Cardiac muscle cell (in vitro differentiated cells and primary cell): ENCODE data around the gene SNORC. TPM values are rescaled to one million over a fixed set of nuclear protein-coding genes. Genes with fewer than 3 reads are reported as not detected.

ENCODE experiments used
- DNase-seq, 2 donors: peaks; one replicate each; pipeline versions ENCODE4 v3.0.0 to v3.0.0-alpha.2; 2010 to 2017; ENCODE audit warnings: low read depth in 1 of 2, low spot score in 1 of 2
- H3K27ac ChIP-seq: fragments of 200-600 bp; sonication (generic); 2 replicates; pipeline ENCODE4 v1.5.1; 2016
- H3K27me3 ChIP-seq: fragments of 200-600 bp; sonication (generic); 2 replicates; pipeline ENCODE4 v1.6.0; 2016; ENCODE audit warnings: control low read depth
- H3K36me3 ChIP-seq: fragments of 200-600 bp; sonication (generic); 2 replicates; pipeline ENCODE4 v1.5.1; 2016; ENCODE audit warnings: control low read depth
- H3K4me1 ChIP-seq: fragments of 200-600 bp; sonication (generic); 2 replicates; pipeline ENCODE4 v1.8.1; 2017; ENCODE audit warnings: low read depth, mild to moderate bottlenecking, mixed run types
- H3K4me3 ChIP-seq: fragments of 200-600 bp; sonication (generic); 2 replicates; pipeline ENCODE4 v1.5.1; 2016; ENCODE audit warnings: mild to moderate bottlenecking
- H3K9me3 ChIP-seq: fragments of 200-600 bp; sonication (generic); 2 replicates; pipeline ENCODE4 v1.5.1; 2017; ENCODE audit warnings: low read depth, mild to moderate bottlenecking, control low read depth
- CTCF ChIP-seq: IDR thresholded peaks from 2 replicates; pipeline ENCODE4 v1.5.1; 2012; ENCODE audit warnings: low read depth, mild to moderate bottlenecking, low read length
- polyA plus RNA-seq: library from polyadenylated mRNA; unstranded; fragments of >200 nt; fragmentation: Nextera tagmentation; extraction: Ambion mirVana; gene quantifications from 2 replicates; pipeline ENCODE4 v1.2.1, GENCODE V29; 2016
- total RNA-seq: library from RNA; depleted of rRNA; stranded (reverse); fragments of >200 nt; gene quantifications from 2 replicates; pipeline ENCODE4 v1.2.3, GENCODE V29; 2016

Gene SNORC
- total and polyA plus RNA-seq, 2 experiments from 2014 or later, result 2.3 to 13.1 TPM

GRCh38 chr2:232891621-232892071 is 21.6 kb downstream of the SNORC start:
- no peak overlapping the region for H3K27ac ChIP-seq
- H3K27me3 ChIP-seq, result no peaks in the 10 kb centered on the region
- H3K4me1 ChIP-seq, result no peaks in the 10 kb centered on the region
- no peaks in the 10 kb centered on the region for H3K9me3 ChIP-seq
- no peaks in the 10 kb centered on the region for H3K36me3 ChIP-seq
- H3K4me3 ChIP-seq, result no peak overlapping the region
- TF ChIP-seq CTCF, result no peak
- DNase-seq, result peak in 1 of 2 donors; percentile 74

- Histone ChIP-seq H3K27me3 (no peaks in the 10 kb centered on the region), H3K27ac (no peak overlapping the region), H3K9me3 (no peaks in the 10 kb centered on the region), H3K36me3 (no peaks in the 10 kb centered on the region), H3K4me1 (no peaks in the 10 kb centered on the region), H3K4me3 (no peak overlapping the region)
- no peak for DNase-seq
- no peak for TF ChIP-seq CTCF
Observed at GRCh38 chr2:232892221-232892620, 22.2 kb downstream of the SNORC start.

DNA sequence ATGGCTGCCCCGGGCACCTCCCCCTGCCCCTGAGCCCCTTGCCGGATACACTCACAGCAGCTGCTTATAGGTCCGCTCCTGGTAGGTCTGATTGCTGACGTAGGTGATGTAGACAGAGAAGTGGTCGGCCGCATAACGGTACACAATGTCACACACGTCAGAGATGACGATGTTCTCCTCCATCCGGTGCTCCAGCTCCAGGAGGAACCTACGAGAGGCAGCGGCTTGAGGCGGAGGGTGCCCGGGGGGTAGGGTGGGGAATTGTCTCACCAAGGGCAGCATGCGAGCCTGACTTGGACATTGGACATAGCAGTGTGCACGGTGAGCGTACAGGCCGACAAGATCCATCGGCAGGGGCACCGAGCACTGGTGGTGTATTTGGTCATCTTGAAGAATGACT is 22.8 kb downstream of the SNORC start:
- no peak overlapping the region for H3K27ac ChIP-seq
- H3K9me3 ChIP-seq, result no peaks in the 10 kb centered on the region
- no peak overlapping the region for H3K4me3 ChIP-seq
- H3K36me3 ChIP-seq, result no peaks in the 10 kb centered on the region
- TF ChIP-seq CTCF, result no peak
- DNase-seq, result no peak
- no peaks in the 10 kb centered on the region for H3K4me1 ChIP-seq
- H3K27me3 ChIP-seq, result no peaks in the 10 kb centered on the region

DNA sequence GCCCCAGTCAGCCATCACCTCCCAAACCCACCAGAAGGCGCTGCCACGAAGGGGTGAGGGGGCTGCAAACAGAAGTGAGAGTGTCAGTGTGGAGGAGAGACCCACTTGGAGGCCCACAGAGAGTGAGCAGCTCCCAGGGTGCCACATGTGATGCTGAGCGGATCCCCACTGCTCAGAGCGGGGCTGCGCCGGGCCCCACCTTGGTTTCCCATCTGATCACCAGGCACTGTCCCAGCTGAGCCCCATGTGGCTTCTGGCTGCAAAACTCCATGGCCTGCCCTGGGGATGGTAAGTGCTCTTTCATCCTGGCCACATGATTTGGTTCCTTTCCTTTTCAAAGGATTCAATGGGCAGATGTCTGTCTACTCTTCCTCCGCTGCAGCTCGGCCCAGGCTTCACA is 23.8 kb downstream of the SNORC start:
- Histone ChIP-seq H3K36me3 (no peaks in the 10 kb centered on the region), H3K27me3 (no peaks in the 10 kb centered on the region), H3K9me3 (no peaks in the 10 kb centered on the region), H3K27ac (no peak overlapping the region), H3K4me1 (no peaks in the 10 kb centered on the region), H3K4me3 (no peak overlapping the region)
- DNase-seq, result no peak
- TF ChIP-seq CTCF, result no peak

DNA sequence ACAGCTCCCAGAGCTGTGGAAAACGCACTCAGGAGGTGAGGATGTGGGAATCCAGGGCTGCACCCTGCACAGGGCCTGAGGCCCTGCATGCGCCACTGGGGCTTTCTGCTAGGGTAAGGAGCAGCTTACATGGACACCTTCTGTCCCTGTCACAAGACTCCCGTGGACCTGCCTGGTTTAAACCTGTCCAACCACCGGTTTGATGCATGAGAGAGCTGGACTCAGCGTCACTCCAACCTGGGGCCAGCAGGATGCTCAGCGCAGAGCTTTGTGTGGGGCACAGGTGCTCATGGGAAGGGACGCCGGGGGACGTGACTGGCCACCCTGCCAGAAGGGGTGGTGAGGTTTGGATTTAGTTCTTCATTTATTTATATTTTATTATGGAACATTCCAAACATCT is 24.2 kb downstream of the SNORC start:
- Histone ChIP-seq H3K9me3 (no peaks in the 10 kb centered on the region), H3K4me1 (no peaks in the 10 kb centered on the region), H3K27me3 (no peaks in the 10 kb centered on the region), H3K36me3 (no peaks in the 10 kb centered on the region), H3K4me3 (no peak overlapping the region), H3K27ac (no peak overlapping the region)
- no peak for TF ChIP-seq CTCF
- no peak for DNase-seq

GRCh38 chr2:232894746-232895145 is 24.7 kb downstream of the SNORC start:
- DNase-seq, result no peak
- no peaks in the 10 kb centered on the region for H3K36me3 ChIP-seq
- TF ChIP-seq CTCF, result no peak
- H3K27me3 ChIP-seq, result no peaks in the 10 kb centered on the region
- H3K4me3 ChIP-seq, result no peak overlapping the region
- H3K4me1 ChIP-seq, result no peaks in the 10 kb centered on the region
- no peak overlapping the region for H3K27ac ChIP-seq
- H3K9me3 ChIP-seq, result no peaks in the 10 kb centered on the region
